ENCODE measurements around the gene LGALS14.

LGALS14 gene

DNA sequence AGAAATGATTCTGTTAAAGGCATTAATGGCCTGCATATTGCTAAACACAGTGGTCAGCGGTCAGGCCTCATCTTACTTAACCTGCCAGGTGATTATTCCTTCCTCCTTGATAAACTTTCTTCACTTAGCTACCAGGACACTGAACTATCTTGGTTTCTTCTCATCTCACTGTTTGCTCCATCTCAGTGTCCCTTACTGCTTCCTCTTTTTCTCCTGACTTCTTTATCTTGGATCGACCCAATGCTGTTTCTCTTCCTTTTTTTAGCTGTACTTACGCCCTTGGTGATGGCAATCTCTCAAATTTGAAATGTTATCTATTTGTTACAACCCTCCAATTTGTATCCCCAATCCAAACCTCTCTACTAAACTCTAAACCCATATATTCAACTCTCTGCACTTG, 41.4 kb downstream of the LGALS14 start:
- no peak for DNase-seq (ENCODE audit: low read depth)
- H3K4me3 ChIP-seq (ENCODE audit: low read depth, low read length), result no peak overlapping the region
- TF ChIP-seq, protein P1, sequence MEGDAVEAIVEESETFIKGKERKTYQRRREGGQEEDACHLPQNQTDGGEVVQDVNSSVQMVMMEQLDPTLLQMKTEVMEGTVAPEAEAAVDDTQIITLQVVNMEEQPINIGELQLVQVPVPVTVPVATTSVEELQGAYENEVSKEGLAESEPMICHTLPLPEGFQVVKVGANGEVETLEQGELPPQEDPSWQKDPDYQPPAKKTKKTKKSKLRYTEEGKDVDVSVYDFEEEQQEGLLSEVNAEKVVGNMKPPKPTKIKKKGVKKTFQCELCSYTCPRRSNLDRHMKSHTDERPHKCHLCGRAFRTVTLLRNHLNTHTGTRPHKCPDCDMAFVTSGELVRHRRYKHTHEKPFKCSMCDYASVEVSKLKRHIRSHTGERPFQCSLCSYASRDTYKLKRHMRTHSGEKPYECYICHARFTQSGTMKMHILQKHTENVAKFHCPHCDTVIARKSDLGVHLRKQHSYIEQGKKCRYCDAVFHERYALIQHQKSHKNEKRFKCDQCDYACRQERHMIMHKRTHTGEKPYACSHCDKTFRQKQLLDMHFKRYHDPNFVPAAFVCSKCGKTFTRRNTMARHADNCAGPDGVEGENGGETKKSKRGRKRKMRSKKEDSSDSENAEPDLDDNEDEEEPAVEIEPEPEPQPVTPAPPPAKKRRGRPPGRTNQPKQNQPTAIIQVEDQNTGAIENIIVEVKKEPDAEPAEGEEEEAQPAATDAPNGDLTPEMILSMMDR (conservative IDR thresholded peaks at IDR 0.05; ENCODE audit: low read depth, low read length), result no peak

DNA sequence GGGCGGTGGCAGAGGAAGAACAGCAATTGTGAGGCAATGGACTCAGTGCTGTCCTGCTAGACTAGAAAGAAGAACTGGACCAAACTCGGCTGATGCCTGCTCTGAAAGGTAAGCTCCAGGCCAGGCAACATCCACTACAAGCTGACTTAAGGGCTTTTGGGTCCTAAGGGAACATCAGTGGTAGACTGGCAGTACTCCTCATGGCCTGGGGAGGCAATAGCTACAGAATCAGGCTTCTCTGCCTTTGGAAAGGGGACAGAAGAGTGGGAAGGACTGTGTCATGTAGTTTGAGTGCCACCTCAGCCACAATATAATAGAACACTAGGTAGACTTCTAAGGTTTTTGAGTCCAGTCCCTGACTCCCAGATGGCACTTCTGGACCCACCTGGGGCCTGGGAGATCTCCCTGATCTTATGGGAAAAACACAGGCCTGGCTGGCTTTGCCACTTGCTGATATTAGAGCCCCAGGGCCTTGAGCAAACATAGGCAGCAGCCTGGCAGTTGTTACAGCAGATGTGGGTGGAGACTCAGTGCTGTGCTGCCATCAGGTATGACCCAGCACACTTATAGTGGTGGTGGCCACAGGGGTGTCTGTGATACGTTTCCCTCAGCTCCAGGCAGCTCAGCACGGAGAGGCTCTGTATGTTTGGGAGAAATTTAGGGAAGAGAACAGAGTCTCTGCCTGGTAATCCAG, 42.7 kb downstream of the LGALS14 start:
- no peak for DNase-seq (ENCODE audit: low read depth)
- H3K4me3 ChIP-seq (ENCODE audit: low read depth, low read length), result no peak overlapping the region
- TF ChIP-seq, protein P1 (conservative IDR thresholded peaks at IDR 0.05; ENCODE audit: low read depth, low read length), result no peak

DNA sequence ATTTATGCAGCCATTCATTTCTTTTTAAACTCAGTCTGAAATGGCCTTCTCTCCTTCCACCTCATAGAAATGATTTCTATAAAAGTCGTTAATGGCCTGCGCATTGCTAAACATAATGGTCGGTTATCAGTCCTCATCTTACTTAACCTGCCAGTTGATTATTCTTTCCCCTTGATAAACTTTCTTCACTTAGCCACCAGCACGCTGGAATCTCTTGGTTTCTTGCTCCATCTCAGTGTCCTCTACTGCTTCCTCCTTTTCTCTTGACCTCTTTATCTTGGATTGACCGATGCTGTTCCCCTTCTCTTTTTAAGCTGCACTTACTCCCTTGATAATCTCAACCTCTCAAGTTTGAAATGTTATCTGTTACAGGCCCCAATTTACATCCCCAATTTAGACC, 45.7 kb downstream of the LGALS14 start:
- TF ChIP-seq, protein P1 (conservative IDR thresholded peaks at IDR 0.05; ENCODE audit: low read depth, low read length), result no peak
- DNase-seq (ENCODE audit: low read depth), result no peak
- H3K4me3 ChIP-seq (ENCODE audit: low read depth, low read length), result no peak overlapping the region

DNA sequence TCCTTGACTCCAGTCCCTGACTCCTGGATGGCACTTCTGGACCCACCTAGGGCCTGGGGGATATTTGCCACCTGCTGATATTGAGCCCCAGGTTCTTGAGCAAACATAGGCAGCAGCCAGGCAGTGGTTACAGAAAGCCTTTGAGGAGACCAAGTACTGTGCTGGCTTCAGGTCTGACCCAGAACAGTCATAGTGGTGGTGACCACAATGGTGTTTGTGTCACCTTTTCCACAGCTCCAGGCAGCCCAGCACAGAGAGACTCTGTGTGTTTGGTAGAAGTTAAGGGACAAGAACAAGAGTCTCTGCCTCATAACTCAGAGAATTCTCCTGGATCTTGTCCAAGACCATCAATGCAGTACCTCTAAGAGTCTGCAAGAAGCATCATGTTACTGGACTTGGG, 48.1 kb downstream of the LGALS14 start:
- no peak for DNase-seq (ENCODE audit: low read depth)
- no peak overlapping the region for H3K4me3 ChIP-seq (ENCODE audit: low read depth, low read length)
- TF ChIP-seq, protein P1 (conservative IDR thresholded peaks at IDR 0.05; ENCODE audit: low read depth, low read length), result no peak

DNA sequence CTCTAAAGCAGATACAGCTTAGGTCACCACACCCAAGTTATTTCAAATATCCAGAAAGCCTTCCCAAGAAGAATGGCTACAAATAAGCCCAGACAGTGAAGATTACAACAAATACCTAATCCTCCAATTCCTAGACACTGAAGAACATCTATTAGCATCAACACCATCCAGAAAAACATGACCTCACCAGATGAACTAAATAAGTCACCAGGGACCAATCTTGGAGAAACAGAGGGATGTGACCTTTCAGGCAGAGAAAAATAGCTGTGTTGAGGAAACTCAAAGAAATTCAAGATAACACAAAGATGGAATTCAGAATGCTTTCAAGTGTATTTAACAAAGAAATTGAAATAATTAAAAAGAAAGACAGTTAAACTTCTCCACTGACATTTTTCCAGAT, 48.5 kb downstream of the LGALS14 start:
- no peak overlapping the region for H3K4me3 ChIP-seq (ENCODE audit: low read depth, low read length)
- DNase-seq (ENCODE audit: low read depth), result no peak
- TF ChIP-seq, protein P1 (conservative IDR thresholded peaks at IDR 0.05; ENCODE audit: low read depth, low read length), result no peak

DNA sequence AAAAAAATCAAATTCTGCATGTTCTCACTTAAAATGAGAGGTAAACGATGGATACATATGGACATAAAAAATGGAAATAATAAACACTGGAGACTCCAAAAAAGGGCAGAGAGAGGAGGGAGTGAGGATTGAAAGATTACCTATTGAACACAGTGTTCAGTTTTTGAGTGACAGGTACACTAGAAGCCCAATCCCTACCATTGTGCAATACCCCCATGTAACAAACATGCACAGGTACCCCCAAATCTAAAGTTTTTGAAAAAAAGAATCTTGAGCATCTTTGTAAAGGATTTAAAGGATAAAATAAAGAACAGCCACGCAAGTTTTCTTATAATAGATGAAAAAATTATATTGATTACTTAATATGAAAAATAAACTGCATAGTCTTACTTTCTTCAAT, 50.3 kb downstream of the LGALS14 start:
- DNase-seq (ENCODE audit: low read depth), result no peak
- TF ChIP-seq, protein P1 (conservative IDR thresholded peaks at IDR 0.05; ENCODE audit: low read depth, low read length), result no peak
- no peak overlapping the region for H3K4me3 ChIP-seq (ENCODE audit: low read depth, low read length)

DNA sequence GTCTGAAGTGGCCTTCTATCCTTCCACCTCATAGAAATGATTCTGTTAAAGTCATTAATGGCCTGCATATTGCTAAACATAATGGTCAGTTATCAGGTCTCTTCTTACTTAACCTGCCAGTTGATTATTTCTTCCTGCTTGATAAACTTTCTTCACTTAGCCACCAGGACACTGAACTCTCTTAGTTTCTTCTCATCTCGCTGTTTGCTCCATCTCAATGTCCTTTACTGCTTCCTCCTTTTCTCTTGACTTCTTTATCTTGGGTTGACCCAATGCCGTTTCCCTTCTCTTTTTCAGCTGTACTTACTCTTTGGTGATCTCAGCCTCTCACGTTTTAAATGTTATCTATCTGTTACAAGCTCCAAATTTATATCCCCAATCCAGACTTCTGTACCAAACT, 50.7 kb downstream of the LGALS14 start:
- no peak for DNase-seq (ENCODE audit: low read depth)
- TF ChIP-seq, protein P1 (conservative IDR thresholded peaks at IDR 0.05; ENCODE audit: low read depth, low read length), result no peak
- no peak overlapping the region for H3K4me3 ChIP-seq (ENCODE audit: low read depth, low read length)
